ENCODE data around the gene TSKS.

GRCh38 chr19:49766930-49767299 is 3.8 kb upstream of the TSKS start, which contains the start of gene AP2A1:
- TF ChIP-seq CTCF (IDR thresholded peaks at IDR 0.05; ENCODE audit: extremely low read depth in 1 of 2, insufficient read depth in 1 of 2, low read depth in 1 of 2, low read length in 2 of 2) (no peak), POLR2A (IDR thresholded peaks at IDR 0.05; ENCODE audit: low read depth, low read length) (peak; percentile 45), FOS (IDR thresholded peaks at IDR 0.05; ENCODE audit: borderline replicate concordance, insufficient read depth, low read length) (no peak), EZH2 (IDR thresholded peaks at IDR 0.05; ENCODE audit: borderline replicate concordance, low read depth, low read length, severe bottlenecking) (no peak)

Data from endothelial cell of umbilical vein (primary cell).